Large intestine (tissue), 3 donors: ENCODE measurements around the gene ZBTB43. TPM values are rescaled to one million over a fixed set of nuclear protein-coding genes. Genes with fewer than 3 reads are reported as not detected.
"Not testable (repeated sequence)": the region's sequence is repeated elsewhere in the genome, so short reads cannot be mapped to it uniquely, and the experiment has no call there.

Experiments
- DNase-seq, 2 donors: peaks; one replicate each; pipeline versions ENCODE4 v3.0.0 to v3.0.0-alpha.2; 2013
- H3K27ac ChIP-seq: one replicate; pipeline ENCODE4 v1.5.1; 2013; ENCODE audit warnings: low read length
- H3K27me3 ChIP-seq: 2 replicates; pipeline ENCODE4 v1.6.1; 2013; ENCODE audit warnings: low read length; ENCODE audit not compliant: control insufficient read depth, insufficient read depth
- H3K36me3 ChIP-seq: 2 replicates; pipeline ENCODE4 v1.6.1; 2013; ENCODE audit warnings: low read length; ENCODE audit not compliant: control insufficient read depth, insufficient read depth
- H3K4me1 ChIP-seq: one replicate; pipeline ENCODE4 v1.6.1; 2013; ENCODE audit warnings: low read length; ENCODE audit not compliant: control insufficient read depth, insufficient read depth
- H3K4me3 ChIP-seq: one replicate; pipeline ENCODE4 v1.5.1; 2013; ENCODE audit warnings: low read length
- H3K9me3 ChIP-seq: one replicate; pipeline ENCODE4 v1.6.1; 2013; ENCODE audit warnings: mild to moderate bottlenecking, low read depth, low read length, moderate library complexity; ENCODE audit not compliant: control insufficient read depth
- WGBS: methylation state at CpG from one replicate; pipeline ENCODE4 v1.1.5; 2013; ENCODE audit warnings: low lambda C conversion rate; ENCODE audit not compliant: insufficient coverage; 5-methylcytosine and 5-hydroxymethylcytosine counted together
- polyA plus RNA-seq: library from polyadenylated mRNA; unstranded; fragments of 120-200 nt; gene quantifications from one replicate; pipeline ENCODE4 v1.2.1, GENCODE V29; 2013

ZBTB43 gene
- polyA plus RNA-seq, 1 donor: 11.7 TPM

DNA sequence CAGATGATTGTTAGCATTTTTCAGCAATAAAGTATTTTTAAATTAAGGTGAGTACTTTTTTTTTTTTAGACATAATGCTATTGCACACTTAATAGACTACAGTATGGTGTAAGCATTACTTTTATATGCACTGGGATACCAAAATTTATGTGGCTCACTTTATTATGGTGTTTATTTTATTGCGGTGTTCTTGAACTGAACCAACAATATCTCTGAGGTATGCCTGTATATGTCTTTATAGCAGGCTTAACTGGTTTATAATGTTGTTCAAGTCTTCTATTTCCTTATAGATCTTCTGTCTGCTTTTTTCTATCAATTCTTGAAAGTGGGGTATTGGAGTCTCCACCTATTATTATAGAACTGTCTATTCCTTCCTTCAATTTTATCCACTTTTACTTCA, 18.0 kb downstream of the ZBTB43 start:
- Histone ChIP-seq H3K36me3 (peaks cover 33% of the 10 kb centered on the region), H3K4me1 (no peaks in the 10 kb centered on the region), H3K9me3 (peaks cover 11% of the 10 kb centered on the region), H3K27me3 (no peaks in the 10 kb centered on the region), H3K27ac (no peak overlapping the region), H3K4me3 (no peak overlapping the region)
- DNase-seq: no peak
- 100% methylated on average over 1 of the region's 1 CpG for WGBS

DNA sequence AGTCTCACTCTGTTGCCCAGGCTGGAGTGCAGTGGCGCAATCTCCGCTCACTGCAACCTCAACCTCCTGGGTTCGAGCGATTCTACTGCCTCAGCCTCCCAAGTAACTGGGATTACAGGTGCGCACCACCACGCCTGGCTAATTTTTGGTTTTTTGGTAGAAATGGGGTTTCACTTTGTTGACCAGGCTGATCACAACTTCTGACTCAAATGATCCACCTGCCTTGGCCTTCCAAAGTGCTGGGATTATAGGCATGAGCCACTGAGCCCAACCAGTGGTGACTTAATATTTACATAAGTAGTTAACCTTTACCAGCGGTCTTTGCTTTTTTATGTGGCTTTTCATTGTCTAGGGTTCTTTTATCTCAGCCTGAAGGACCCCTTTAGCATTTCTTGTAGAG, 19.2 kb downstream of the ZBTB43 start:
- not testable (repeated sequence) for H3K9me3 ChIP-seq, H3K4me1 ChIP-seq, H3K27me3 ChIP-seq, DNase-seq, H3K27ac ChIP-seq, H3K4me3 ChIP-seq
- H3K36me3 ChIP-seq: peaks cover 26% of the 10 kb centered on the region
- WGBS: 33% methylated on average over 1 of the region's 7 CpGs

DNA sequence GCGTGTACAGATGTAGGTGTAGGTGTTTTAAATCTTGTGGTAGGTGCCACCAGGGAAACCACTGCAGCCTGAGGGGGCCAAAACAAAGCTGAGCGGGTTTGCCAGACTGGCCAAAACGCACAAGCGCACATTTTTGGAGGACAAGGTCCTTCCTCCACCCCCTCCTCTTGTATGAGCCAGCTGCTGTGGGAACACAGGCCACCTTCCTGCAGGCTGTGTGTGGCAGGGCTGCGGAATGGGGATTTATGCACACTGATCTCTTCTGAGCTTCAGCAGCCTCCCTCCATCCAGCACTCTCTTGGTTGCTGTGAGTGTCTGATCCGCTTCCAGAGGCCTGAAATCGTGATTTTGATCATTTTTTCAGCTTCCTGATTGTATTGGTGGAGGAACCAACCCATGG, 22.4 kb downstream of the ZBTB43 start:
- no peak overlapping the region for H3K27ac ChIP-seq
- no CpG with 5 or more reads among the region's 7 CpGs for WGBS
- H3K36me3 ChIP-seq: peaks cover 24% of the 10 kb centered on the region
- H3K4me3 ChIP-seq: no peak overlapping the region
- H3K9me3 ChIP-seq: no peaks in the 10 kb centered on the region
- no peak for DNase-seq
- no peaks in the 10 kb centered on the region for H3K27me3 ChIP-seq
- H3K4me1 ChIP-seq: peaks cover under 1% of the 10 kb centered on the region

DNA sequence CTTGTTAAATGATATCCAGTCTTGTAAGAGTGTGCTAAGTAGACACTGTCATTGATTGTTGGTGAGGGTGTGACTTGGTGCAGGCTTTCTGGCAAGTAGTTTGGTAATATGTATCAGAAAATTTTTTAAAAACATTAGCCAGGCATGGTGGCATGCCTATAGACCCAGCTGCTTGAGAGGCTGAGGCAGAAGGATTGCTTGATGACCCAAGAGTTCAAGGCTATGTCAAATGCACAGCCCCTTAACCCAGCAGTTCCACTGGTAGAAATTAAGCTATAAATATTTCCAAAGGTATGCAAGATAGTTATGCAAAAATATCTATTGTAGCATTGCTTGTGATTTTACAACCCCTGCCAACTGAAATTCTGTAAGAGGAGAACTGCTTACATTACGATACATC, 24.2 kb downstream of the ZBTB43 start:
- H3K36me3 ChIP-seq: peaks cover 34% of the 10 kb centered on the region

DNA sequence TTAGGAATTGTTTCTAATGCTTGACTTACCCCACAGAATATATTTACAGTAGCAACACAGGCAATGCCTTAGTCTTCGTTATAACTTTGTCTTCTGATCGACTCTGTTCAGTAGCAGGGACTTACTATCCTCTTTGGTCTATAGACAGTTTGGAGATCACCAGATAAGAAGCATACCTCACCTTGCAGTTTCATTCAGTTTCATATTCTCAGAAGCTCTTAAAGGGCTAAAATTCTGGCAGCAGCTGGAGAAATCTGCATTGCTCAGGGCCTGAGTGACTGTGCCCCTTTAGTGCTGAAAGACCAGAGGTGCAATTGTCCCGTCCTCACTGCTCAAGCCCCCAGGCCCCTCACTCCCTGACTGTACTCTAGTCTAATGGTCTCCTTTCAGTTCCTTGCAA, 26.0 kb downstream of the ZBTB43 start:
- no CpG with 5 or more reads among the region's 3 CpGs for WGBS
- DNase-seq: no peak
- peaks cover 6% of the 10 kb centered on the region for H3K4me1 ChIP-seq
- H3K27ac ChIP-seq: no peak overlapping the region
- H3K9me3 ChIP-seq: no peaks in the 10 kb centered on the region
- H3K4me3 ChIP-seq: no peak overlapping the region
- no peaks in the 10 kb centered on the region for H3K27me3 ChIP-seq
- H3K36me3 ChIP-seq: peaks cover 33% of the 10 kb centered on the region

More for the DNA sequence above, 24.2 kb downstream of the ZBTB43 start:
- Histone ChIP-seq H3K4me1 (peaks cover 6% of the 10 kb centered on the region), H3K27ac (no peak overlapping the region), H3K4me3 (no peak overlapping the region), H3K27me3 (no peaks in the 10 kb centered on the region), H3K9me3 (no peaks in the 10 kb centered on the region)
- no CpG with 5 or more reads among the region's 1 CpG for WGBS
- DNase-seq: no peak

DNA sequence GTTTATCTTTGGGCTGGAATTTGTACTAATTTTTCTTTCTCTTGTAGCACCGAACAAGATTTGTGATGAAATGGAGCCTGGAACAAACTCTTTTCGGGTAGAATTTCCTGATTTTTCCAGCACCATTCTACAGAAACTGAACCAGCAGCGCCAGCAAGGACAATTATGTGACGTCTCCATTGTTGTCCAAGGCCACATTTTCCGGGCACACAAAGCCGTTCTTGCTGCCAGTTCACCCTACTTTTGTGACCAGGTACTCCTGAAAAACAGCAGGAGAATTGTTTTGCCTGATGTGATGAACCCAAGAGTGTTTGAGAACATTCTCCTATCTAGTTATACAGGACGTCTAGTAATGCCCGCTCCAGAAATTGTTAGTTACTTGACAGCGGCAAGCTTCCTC, 27.6 kb downstream of the ZBTB43 start:
- peaks cover 34% of the 10 kb centered on the region for H3K36me3 ChIP-seq
- no CpG with 5 or more reads among the region's 9 CpGs for WGBS

DNA sequence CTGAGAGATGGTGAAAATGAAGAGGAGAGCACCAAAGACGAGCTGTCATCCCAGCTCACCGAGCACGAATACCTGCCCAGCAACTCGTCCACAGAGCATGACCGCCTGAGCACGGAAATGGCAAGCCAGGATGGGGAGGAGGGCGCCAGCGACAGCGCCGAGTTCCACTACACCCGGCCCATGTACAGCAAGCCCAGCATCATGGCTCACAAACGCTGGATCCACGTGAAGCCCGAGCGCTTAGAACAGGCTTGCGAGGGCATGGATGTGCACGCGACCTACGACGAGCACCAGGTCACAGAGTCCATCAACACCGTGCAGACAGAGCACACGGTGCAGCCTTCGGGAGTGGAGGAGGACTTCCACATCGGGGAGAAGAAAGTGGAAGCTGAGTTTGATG, 28.2 kb downstream of the ZBTB43 start:
- no CpG with 5 or more reads among the region's 24 CpGs for WGBS
- Histone ChIP-seq H3K27ac (no peak overlapping the region), H3K36me3 (peaks cover 34% of the 10 kb centered on the region), H3K27me3 (no peaks in the 10 kb centered on the region), H3K4me1 (peaks cover 6% of the 10 kb centered on the region), H3K9me3 (no peaks in the 10 kb centered on the region), H3K4me3 (no peak overlapping the region)
- DNase-seq: no peak

More for the DNA sequence above, 27.6 kb downstream of the ZBTB43 start:
- Histone ChIP-seq H3K27ac (no peak overlapping the region), H3K9me3 (no peaks in the 10 kb centered on the region), H3K4me3 (no peak overlapping the region), H3K27me3 (no peaks in the 10 kb centered on the region), H3K4me1 (peaks cover 6% of the 10 kb centered on the region)
- DNase-seq: no peak

DNA sequence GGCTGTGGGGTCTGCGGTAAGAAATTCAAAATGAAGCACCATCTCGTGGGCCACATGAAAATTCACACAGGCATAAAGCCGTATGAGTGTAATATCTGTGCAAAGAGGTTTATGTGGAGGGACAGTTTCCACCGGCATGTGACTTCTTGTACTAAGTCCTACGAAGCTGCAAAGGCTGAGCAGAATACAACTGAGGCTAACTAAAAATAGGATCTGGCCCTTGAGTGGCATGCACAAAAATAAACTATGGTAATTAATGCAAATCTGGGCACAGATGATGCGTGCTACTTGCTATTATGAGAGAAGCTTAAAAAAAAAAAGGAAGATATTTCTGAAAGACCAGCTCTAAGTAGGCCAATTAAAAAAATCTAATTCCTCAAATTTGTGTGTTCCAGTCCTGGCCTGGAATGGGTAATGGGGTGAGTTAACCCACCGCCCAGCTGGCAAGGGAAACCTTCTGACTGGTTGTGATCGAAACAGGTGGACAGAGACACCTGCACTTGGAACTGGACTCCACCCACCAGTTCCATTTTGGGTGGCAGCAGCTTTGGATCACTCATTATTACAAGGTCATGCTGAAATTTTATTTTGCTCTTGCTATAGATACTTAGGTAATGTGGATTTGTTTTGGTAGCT, 29.0 kb downstream of the ZBTB43 start:
- 100% methylated on average over 1 of the region's 8 CpGs for WGBS
- Histone ChIP-seq H3K27me3 (no peaks in the 10 kb centered on the region), H3K4me3 (no peak overlapping the region), H3K27ac (no peak overlapping the region), H3K9me3 (no peaks in the 10 kb centered on the region), H3K36me3 (peaks cover 41% of the 10 kb centered on the region), H3K4me1 (peaks cover 6% of the 10 kb centered on the region)
- no peak for DNase-seq

DNA sequence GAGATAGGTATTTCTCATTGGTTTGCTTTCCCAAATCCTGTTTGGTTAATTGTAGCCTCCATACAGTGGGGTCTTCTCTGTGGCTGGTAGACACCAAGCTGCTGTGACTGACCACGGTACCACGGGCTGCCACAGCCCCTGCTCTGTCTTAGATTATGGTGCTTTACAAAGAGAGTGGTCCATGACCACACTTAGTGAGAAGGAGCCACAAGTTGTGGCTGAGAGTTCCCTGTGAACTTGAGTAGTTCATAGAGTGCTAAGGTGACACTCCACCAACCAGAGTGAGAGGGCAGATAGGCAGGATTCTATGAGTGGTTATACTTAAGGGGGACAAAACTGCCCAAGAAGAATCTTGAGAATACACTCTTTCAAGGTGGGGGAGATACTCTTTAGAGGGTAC, 29.8 kb downstream of the ZBTB43 start:
- H3K4me1 ChIP-seq: peaks cover 6% of the 10 kb centered on the region
- no CpG with 5 or more reads among the region's 2 CpGs for WGBS

DNA sequence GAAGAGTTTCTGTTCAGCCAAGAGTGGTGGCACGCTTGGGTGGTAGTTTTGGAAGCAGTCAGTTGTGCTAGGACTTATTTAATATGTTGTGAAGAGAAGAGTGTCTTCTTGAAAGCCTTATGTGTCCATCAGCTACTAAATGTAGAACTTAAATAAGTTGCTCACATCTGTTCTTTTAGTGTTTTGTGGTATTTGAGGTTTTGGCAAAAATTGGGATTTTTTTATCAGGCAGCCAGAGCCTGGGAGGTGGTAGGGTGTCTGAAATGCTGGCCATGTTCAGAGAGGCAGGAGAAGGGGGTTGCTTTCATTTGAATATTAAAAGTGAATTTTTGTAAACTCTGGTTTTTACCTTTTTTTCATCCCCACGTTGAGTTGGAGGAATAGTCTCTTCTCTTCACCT, 31.4 kb downstream of the ZBTB43 start:
- H3K4me3 ChIP-seq: no peak overlapping the region
- H3K36me3 ChIP-seq: peaks cover 43% of the 10 kb centered on the region
- WGBS: no CpG with 5 or more reads among the region's 2 CpGs
- H3K27ac ChIP-seq: no peak overlapping the region
- H3K9me3 ChIP-seq: no peaks in the 10 kb centered on the region
- H3K27me3 ChIP-seq: no peaks in the 10 kb centered on the region
- no peak for DNase-seq
- peaks cover 6% of the 10 kb centered on the region for H3K4me1 ChIP-seq

More for the DNA sequence above, 29.8 kb downstream of the ZBTB43 start:
- no peak overlapping the region for H3K27ac ChIP-seq
- no peak for DNase-seq
- no peaks in the 10 kb centered on the region for H3K9me3 ChIP-seq
- H3K27me3 ChIP-seq: no peaks in the 10 kb centered on the region
- H3K36me3 ChIP-seq: peaks cover 47% of the 10 kb centered on the region
- H3K4me3 ChIP-seq: no peak overlapping the region
